HG02885 (cell line): ENCODE measurements around the gene ARSG.
A peak's percentile ranks its signal among the peaks of the same experiment; 100 is the strongest.
"Not testable (repeated sequence)": the region's sequence is repeated elsewhere in the genome, so short reads cannot be mapped to it uniquely, and the experiment has no call there.

Experiments
- ATAC-seq: cut with Tn5 transposase; IDR thresholded peaks from one replicate; pipeline ENCODE4 v1.9.1; 2021; ENCODE audit warnings: mild to moderate bottlenecking; ENCODE audit not compliant: unreplicated experiment, poor library complexity

ARSG gene

DNA sequence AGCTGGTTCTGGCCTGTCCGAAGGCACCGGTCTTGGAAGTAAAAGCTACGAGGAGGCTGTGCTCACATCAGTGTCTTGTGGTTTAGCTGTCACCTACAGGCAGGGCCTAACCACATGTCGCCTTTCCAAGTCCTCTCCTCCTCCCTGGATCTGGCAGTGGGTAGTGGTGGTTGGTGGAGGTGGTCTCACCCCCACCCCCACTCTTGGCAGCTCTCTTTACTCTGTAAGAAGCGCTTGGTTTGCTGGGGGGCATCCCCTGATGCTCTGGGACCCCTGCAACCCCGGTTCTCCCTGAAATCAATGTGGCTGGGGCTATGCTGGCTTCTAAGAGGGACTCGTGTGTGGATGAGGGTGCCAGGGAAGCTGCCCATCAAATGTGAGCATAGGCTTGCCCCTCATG, 97.7 kb downstream of the ARSG start:
- ATAC-seq: no peak

DNA sequence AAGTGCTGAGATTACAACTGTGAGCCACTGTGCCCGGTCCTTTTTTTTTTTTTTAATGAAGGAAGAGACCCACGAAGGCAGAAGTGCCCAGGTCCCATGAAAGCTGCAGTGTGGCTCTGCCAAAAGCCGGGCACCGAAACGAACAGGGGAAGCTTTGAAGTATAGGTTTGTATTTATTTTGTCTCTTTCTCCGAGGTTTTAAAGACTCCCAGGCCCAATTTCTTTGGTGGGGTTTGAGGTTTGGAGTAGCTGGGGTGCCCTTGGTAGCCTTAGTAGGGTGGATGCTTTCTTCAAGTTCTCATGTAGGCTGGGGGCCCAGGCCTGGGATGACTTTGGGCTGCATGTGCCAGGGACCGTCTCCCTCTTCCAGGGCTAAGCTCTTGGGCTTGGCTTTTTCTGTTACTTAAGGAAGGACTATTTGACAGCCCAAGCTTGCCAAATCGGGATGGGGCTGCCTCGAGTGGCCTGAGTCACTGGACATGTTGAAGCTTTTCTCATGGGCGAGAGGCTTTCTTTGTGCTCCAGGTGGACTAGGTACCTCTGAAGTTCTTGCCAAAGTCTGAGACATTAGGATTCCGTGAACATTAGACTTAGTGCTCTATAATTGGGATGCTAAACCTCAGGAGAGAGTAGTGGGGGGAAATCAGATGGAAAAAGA, 99.7 kb downstream of the ARSG start:
- ATAC-seq: no peak

DNA sequence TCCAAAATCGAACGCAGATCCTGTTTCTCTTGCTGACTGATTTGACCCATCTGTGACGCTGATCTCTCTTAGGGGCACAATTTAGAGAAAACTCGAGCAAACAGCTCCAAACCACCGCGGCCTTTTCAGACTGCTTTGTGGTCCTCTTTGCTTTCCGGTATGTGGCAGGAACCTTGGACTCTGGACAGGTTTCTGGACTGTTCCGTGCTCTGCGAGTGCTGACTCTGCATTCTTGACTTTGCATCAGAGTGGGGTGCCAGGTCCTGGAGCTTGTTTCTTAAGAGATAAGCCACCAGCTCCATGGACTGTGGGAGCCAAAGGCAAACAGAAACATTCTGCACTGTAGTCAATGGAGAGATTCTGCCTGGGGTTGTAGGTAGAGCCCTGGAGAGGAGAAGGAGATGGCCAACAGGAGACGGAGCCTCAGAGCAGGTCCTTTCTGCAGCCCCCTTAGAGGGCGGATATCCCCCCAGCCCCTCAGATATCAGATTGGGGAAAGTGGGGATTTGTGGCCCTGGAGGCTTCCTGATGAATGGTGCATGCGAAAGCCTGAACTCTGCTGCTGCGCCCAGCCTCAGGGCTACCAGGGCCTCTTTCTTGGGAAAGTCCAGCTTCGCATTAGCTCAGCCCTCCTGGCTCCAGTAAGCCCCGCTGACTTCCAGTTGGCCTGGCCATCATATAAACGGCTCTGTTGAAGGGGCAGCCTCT, 100.4 kb downstream of the ARSG start:
- ATAC-seq: no peak

DNA sequence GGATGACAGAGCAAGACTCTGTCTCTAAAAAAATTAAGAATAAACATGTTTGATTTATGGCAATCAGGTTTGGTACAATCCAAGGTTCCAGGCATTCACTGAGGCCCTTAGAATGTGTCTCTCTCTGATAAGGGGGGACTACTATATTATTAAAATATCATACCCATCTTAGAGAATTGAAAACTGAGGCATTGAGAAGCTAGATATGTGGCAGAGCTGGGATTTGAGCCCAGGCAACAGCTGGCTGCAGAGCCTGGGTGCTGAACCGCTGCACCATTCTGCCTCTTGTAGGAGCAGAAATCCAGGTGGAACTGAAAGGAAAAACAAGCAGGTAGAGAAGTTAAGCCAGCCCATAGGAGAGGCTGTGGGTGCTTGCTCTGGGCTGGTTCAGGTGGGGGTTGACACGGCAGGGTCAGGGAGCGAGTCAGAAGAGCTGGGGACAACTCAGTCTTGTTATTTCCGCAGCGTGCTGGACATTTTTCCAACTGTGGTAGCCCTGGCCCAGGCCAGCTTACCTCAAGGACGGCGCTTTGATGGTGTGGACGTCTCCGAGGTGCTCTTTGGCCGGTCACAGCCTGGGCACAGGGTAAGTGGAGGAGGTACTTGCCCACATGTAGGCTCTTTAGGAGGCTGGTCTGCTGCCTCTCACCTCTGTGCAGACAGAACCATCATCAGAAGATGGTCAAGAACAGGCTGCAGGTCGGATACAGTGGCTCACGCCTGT, 103.5 kb downstream of the ARSG start:
- no peak for ATAC-seq

DNA sequence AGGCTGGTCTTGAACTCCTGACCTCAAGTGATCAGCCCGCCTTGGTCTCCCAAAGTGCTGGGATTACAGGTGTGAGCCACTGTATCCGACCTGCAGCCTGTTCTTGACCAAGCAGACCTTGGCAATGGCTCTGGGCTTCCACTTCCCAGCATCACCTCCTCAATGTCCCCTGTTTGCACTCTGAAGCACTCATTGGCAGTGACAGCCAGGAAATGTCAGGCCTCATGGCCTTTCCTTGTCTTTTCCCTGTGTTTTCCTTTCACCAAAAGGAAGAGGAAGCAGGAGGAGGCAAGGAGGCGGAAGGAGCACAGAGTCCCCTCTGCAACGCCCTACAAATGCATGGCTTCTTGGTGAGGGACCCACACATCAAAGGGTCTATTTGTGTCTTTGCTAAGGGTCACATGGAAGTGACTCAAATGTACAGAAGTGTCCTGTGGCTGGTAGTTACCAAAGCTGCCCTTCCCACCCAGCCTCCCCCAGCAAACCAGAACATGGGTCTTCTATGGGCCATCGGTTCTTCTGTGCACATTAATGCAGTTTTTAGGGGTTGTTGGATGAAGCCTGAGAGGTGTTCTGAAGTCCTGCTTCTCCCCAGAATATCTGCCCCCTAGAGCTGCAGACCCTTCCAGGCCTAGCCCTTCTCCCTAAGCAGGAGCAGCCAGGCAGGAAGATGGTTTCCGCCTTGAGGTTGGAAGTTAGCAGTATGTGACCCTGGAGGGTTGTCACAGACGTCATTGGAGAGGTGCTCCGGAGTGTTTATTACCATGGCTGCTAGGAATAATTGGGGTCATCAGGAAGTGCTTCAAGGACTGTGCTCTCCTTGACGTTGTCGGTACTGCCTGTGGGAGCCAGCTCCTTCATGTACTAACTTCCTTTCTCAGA, 105.2 kb downstream of the ARSG start:
- ATAC-seq: no peak

DNA sequence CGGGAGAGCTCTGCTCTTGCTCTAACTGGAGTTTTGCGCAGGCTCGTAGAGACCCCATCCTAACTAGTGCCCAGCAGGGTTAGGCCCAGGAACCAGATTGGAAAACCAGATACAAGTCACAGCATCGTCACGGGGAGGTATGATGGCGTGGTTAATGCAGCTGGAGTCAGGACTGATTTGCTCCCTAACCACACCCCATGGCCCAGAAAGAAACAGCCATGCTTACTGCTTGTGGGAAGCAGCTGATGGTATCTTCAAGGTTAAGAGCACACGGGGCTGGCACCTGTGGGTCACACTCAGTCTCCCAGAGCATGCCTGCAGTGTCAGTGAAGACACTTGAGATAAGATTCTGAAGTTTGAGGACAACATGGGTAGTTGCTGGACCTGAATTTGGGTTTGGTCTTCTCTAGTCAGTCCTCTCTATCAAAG, 105.8 kb downstream of the ARSG start:
- no peak for ATAC-seq

DNA sequence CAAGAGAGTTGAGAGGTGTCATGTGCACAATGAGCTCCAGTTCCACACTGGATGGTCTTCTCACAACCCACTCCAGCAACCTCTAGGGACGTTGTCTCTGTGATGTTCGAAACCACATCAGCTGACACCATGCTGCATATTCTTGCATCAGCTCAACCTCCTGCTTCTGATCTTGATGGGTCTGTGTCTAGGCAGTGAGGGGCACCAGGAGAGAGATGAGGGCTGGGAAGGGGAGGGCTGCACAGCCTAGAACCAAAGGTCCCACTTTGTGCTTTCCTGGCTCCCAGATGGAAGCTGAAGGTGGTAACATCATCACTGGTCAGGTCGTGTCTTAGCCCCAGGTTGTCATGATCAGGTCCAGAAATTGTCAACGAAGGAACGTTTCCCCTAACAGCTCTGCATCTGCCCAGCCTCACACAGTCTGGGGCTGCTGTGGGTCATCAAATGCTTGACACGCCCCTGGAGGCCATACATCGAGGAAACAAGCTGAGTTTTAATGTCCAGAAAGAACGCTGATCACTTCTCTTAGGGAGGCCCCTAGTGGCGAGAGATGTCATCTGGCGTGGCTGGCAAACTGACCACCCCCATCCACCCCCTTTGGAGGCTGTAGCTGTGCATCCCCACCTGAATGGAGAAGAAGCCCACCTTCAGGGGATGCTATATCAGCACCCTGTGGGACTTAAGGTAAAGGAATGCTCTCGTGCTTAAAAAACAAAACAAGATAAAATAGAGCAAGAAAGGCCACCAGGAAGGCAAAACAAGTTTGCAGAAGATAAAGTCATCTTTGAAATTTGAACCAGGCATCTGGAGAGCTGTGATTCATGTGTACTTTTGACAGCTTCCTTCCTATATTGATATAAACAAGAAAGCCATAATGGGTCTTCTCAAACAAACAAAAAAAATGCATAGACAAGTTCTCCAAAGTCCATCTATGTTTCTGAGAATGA, 107.7 kb downstream of the ARSG start:
- ATAC-seq: peak; percentile 73

DNA sequence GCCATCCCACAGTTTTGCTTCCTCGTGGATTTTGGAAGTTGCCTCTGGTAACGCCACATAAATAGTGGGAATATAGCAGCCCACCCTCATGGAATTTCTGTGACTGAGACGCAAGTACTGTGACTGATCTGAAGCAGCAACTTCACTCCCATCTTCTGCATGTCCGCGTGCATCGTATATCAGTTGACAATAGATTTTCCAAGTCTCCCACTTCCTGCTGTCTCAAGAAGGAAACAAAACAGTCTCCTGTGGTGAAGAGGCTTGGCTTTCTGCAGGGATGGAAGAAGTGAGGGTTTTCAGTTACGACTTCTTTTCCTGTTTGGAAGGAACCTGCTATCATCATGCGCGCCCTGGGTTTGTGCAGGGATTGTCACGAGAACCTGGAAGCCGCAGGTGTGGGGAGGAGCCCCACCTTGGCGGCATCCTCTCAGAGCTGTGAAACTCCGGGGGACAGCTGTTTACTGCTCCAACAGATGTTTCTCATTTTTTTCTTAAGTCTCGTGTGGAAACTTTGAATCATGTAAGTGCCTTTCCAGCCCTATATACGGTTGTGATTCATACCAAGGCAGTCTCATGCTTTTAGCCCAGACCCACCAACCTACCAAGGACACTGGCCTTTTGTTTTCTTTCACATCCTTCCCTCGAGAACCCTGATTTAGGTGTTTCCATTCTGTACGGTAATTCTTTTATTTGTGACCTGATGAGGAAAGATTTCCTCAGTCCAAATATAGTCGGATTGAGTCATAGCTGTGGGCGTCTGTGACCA, 108.5 kb downstream of the ARSG start:
- no peak for ATAC-seq

DNA sequence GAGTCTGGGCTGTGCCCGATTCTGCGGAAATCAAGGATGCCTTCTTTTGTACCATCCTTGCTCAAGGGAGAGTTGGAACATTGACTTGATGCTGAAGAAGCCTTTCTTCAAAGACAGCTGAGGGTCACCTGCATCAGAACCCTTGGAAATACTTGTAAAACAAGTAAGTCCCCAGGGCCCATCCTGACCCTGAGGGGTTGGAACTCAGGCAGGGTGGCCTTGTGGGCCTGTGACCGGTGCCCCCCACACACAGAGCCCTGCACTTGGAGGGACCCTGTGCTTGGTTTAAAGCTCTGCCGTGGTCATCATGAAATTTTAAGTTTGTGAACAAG, 109.1 kb downstream of the ARSG start:
- ATAC-seq: no peak

DNA sequence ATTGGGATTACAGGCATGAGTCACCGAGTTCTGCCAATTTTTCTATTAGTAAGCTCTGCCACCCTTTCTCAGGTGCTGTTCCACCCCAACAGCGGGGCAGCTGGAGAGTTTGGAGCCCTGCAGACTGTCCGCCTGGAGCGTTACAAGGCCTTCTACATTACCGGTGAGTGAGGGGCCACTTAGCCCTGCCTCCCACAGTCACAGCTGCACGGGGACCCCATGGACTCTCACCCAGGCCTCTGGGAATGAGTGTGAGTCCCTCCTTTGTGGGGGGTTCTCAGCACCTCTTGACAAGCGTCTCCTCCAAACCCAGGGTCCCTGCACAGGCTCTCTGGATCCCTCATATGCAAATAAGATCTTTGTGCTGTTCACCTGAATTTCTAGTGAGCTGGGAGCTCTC, 110.0 kb downstream of the ARSG start:
- ATAC-seq: no peak

DNA sequence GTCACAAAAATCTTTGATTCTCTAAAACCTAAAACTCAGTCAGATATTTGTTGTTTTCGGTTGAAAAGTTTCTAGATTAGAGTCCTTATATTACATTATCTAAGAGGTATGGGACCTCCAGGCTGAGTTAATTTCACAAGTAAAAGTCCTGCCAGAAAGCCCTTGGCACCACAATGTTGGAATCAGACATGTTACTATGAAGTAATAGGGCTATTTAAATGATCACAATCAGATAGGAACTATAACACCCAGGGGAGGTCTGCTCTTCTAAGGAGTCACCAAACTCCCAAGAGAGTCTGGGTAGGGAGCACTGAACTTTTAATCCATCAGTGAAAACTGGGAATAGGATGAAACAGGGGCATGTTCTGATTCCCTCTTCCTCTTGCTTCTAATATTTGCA, 111.8 kb downstream of the ARSG start:
- ATAC-seq: no peak

DNA sequence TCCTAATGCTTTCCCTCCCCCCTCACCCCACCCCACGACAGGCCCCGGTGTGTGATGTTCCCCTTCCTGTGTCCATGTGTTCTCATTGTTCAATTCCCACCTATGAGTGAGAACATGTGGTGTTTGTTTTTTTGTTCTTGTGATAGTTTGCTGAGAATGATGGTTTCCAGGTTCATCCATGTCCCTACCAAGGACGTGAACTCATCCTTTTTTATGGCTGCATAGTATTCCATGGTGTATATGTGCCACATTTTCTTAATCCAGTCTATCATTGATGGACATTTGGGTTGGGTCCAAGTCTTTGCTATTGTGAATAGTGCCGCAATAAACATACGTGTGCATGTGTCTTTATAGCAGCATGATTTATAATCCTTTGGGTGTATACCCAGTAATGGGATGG, 112.5 kb downstream of the ARSG start:
- ATAC-seq: not testable (repeated sequence)

DNA sequence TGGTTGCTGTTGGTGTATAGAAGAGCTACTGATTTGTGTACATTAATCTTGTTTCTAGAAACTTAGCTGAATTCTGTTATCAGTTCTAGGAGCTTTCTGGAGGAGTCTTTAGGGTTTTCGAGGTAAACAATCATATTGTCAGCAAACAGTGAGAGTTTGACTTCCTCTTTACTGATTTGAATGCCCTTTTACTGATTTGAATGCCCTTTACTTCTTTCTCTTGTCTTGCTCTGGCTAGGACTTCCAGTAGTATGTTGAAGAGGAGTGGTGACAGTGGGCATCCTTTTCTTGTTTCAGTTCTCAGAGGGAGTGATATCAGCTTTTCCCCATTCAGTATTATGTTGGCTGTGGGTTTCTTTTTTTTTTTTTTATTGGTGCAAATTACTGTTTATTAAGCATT, 116.4 kb downstream of the ARSG start:
- not testable (repeated sequence) for ATAC-seq

DNA sequence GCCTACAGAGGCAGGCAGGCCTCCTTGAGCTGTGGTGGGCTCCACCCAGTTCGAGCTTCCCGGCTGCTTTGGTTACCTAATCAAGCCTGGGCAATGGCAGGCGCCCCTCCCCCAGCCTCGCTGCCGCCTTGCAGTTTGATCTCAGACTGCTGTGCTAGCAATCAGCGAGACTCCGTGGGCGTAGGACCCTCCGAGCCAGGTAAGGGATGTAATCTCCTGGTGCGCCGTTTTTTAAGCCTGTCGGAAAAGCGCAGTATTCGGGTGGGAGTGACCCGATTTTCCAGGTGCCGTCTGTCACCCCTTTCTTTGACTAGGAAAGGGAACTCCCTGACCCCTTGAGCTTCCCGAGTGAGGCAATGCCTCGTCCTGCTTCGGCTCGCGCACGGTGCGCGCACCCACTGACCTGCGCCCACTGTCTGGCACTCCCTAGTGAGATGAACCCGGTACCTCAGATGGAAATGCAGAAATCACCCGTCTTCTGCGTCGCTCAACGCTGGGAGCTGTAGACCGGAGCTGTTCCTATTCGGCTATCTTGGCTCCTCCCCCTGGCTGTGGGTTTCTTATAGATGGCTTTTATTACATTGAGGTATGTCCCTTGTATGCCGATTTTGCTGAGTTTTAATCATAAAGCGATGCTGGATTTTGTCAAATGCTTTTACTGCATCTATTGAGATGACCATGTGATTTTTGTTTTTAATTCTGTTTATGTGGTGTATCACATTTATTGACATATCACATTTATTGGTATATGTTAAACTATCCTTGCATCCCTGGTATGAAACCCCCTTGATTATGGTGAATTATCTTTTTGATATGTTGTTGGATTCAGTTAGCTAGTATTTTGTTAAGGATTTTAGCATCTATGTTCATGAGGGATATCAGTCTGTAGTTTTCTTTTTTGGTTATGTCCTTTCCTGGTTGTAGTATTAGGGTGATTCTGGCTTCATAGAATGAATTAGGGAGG, 122.6 kb downstream of the ARSG start:
- not testable (repeated sequence) for ATAC-seq

DNA sequence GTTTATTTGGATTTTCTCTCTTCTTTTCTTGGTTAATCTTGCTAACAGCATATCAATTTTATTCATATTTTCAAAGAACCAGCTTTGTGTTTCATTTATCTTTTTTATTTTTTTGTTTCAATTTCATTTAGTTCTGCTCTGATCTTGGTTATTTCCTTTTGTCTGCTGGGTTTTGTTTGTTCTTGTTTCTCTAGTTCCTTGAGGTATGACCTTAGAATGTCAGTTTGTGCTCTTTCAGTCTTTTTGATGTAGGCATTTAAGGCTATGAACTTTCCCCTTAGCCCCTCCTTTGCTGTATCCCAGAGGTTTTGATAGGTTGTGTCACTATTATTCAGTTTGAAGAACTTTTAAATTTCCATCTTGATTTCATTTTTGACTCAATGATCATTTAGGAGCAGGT, 123.6 kb downstream of the ARSG start:
- not testable (repeated sequence) for ATAC-seq

DNA sequence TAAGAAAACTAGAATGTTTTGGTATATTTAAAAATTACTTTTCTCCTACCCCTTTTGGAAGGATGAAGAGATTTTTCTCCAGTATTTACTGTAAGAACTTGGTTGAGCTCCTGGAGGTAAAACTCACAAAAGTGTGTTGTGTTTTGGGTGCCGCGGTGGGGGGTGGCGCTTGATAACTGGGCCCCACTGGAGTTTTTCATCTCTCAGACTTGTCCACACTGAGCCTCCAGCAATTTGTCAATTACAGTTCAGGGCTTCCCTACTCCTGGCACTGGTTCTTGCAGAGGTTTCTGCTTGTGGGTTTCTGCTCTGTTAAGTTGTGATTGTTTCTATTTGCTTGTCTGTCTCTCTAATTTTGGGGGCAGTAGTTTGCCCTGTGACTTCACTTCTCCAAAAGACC, 126.0 kb downstream of the ARSG start:
- ATAC-seq: no peak

DNA sequence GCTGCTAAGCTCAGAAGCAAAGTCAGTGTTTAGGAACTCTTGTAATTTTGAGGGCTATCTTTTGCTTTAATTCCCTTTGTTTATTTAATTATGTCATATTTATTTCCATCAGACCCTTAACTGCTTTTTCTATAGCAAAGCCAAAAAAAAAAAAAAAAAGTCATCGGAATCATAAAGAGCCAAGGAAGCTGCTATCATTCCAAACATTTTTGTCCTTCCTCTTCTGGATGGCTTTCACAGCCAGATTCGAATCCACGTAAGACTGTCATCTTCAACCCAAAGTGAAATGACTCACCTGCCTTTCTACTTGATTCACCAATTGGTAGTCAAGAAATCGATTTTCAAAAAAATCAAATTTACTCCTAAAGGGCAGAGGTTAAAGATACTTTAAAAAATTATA, 127.6 kb downstream of the ARSG start:
- no peak for ATAC-seq

DNA sequence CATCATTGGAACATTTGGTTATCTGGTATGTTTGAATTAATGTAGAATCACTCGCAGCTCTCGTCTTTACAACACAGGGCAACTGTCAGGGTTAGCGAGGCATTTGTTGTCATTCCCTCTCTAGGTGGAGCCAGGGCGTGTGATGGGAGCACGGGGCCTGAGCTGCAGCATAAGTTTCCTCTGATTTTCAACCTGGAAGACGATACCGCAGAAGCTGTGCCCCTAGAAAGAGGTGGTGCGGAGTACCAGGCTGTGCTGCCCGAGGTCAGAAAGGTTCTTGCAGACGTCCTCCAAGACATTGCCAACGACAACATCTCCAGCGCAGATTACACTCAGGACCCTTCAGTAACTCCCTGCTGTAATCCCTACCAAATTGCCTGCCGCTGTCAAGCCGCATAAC, 128.8 kb downstream of the ARSG start:
- ATAC-seq: no peak
